Stimulated activated CD4-positive, alpha-beta T cell treated with anti-CD3 and anti-CD28 coated beads, Interleukin-4, amount 100 ng/mL, for 24 hours (primary cell): ENCODE results near the gene EFCAB10.
A peak's percentile ranks its signal among the peaks of the same experiment; 100 is the strongest.

Source experiments
- DNase-seq: peaks from one replicate; pipeline ENCODE4 v3.0.0-alpha.2; 2020

Gene EFCAB10

GRCh38 chr7:105596866-105597265 is 15.6 kb upstream of the EFCAB10 start:
- DNase-seq: no peak

- no peak for DNase-seq
These were observed 12.7 kb upstream of the EFCAB10 start for GRCh38 chr7:105594034-105594433.

GRCh38 chr7:105591522-105591921 is 10.2 kb upstream of the EFCAB10 start:
- no peak for DNase-seq

GRCh38 chr7:105590793-105591192 is 9.5 kb upstream of the EFCAB10 start:
- DNase-seq: no peak

GRCh38 chr7:105589356-105590077 is 8.2 kb upstream of the EFCAB10 start:
- DNase-seq: peak; percentile 52

GRCh38 chr7:105587909-105588635 is 6.8 kb upstream of the EFCAB10 start:
- DNase-seq: no peak

GRCh38 chr7:105585850-105586500 is 4.7 kb upstream of the EFCAB10 start:
- no peak for DNase-seq

- DNase-seq: no peak
These were observed 2.9 kb upstream of the EFCAB10 start for GRCh38 chr7:105584165-105584564.

GRCh38 chr7:105583061-105583460 is 1.8 kb upstream of the EFCAB10 start:
- DNase-seq: no peak

GRCh38 chr7:105580022-105580740 is 1.1 kb downstream of the EFCAB10 start:
- no peak for DNase-seq

- no peak for DNase-seq
These were observed 2.8 kb downstream of the EFCAB10 start for GRCh38 chr7:105578496-105578895.

- DNase-seq: no peak
These were observed 4.0 kb downstream of the EFCAB10 start for GRCh38 chr7:105577251-105577650.

- DNase-seq: no peak
These were observed 9.4 kb downstream of the EFCAB10 start for GRCh38 chr7:105571891-105572290.

- DNase-seq: no peak
These were observed 13.5 kb downstream of the EFCAB10 start for GRCh38 chr7:105567821-105568220.

GRCh38 chr7:105567024-105567423 is 14.3 kb downstream of the EFCAB10 start:
- no peak for DNase-seq

- no peak for DNase-seq
These were observed 16.1 kb downstream of the EFCAB10 start for GRCh38 chr7:105565190-105565589.

- no peak for DNase-seq
These were observed 21.4 kb downstream of the EFCAB10 start for GRCh38 chr7:105559926-105560325.

- no peak for DNase-seq
These were observed 43.0 kb downstream of the EFCAB10 start for GRCh38 chr7:105538339-105538738.

- no peak for DNase-seq
These were observed 48.4 kb downstream of the EFCAB10 start for GRCh38 chr7:105532709-105533460.

GRCh38 chr7:105531792-105532671 is 49.3 kb downstream of the EFCAB10 start, which contains the start of gene RINT1:
TSS of gene RINT1 (plus strand) at chr7:105532201. CDS start at chr7:105532316, 115 bp downstream.
- DNase-seq: peak; percentile 92

GRCh38 chr7:105530546-105530945 is 50.7 kb downstream of the EFCAB10 start:
- DNase-seq: no peak
